ENCODE measurements around the gene CPSF3.
A peak's percentile ranks its signal among the peaks of the same experiment; 100 is the strongest.

The CPSF3 gene

GRCh38 chr2:9422321-9423099 lies 944 bp upstream of the CPSF3 start:
- H3K79me2 ChIP-seq (ENCODE audit: insufficient read depth, low read length) = peaks cover 91% of the 10 kb centered on the region
- H3K9me3 ChIP-seq (ENCODE audit: insufficient read depth, low read length, severe bottlenecking) = no peaks in the 10 kb centered on the region
- peak overlapping the region; percentile 100 for H2AFZ ChIP-seq (ENCODE audit: low read depth, low read length)
- H3K4me2 ChIP-seq (ENCODE audit: insufficient read depth, low read length) = peak overlapping the region; percentile 94
- DNase-seq (peak; percentile 62), ATAC-seq (ENCODE audit: insufficient read depth, low read depth) (peak; percentile 38)
- H4K20me1 ChIP-seq (ENCODE audit: insufficient read depth, low read length) = peaks cover 18% of the 10 kb centered on the region
- H3K27ac ChIP-seq (ENCODE audit: low read length) = peak overlapping the region; percentile 93
- TF ChIP-seq, protein P1, sequence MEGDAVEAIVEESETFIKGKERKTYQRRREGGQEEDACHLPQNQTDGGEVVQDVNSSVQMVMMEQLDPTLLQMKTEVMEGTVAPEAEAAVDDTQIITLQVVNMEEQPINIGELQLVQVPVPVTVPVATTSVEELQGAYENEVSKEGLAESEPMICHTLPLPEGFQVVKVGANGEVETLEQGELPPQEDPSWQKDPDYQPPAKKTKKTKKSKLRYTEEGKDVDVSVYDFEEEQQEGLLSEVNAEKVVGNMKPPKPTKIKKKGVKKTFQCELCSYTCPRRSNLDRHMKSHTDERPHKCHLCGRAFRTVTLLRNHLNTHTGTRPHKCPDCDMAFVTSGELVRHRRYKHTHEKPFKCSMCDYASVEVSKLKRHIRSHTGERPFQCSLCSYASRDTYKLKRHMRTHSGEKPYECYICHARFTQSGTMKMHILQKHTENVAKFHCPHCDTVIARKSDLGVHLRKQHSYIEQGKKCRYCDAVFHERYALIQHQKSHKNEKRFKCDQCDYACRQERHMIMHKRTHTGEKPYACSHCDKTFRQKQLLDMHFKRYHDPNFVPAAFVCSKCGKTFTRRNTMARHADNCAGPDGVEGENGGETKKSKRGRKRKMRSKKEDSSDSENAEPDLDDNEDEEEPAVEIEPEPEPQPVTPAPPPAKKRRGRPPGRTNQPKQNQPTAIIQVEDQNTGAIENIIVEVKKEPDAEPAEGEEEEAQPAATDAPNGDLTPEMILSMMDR (IDR thresholded peaks at IDR 0.05; ENCODE audit: borderline replicate concordance, extremely low read depth, low read length, poor library complexity, severe bottlenecking) = peak; percentile 16
- no peak for TF ChIP-seq EZH2 (IDR thresholded peaks at IDR 0.05; ENCODE audit: borderline replicate concordance, low read depth, low read length, severe bottlenecking)
- no peaks in the 10 kb centered on the region for H3K27me3 ChIP-seq (ENCODE audit: insufficient read depth, low read length, poor library complexity)
- peaks cover 56% of the 10 kb centered on the region for H3K4me1 ChIP-seq (ENCODE audit: insufficient read depth, low read length)
- H3K36me3 ChIP-seq (ENCODE audit: insufficient read depth, low read length) = peaks cover 23% of the 10 kb centered on the region
- H3K9ac ChIP-seq (ENCODE audit: low read depth, low read length) = peak overlapping the region; percentile 93
- peak overlapping the region; percentile 83 to 89 for H3K4me3 ChIP-seq (ENCODE audit: low read depth in 1 of 2, low read length in 2 of 2)

DNA sequence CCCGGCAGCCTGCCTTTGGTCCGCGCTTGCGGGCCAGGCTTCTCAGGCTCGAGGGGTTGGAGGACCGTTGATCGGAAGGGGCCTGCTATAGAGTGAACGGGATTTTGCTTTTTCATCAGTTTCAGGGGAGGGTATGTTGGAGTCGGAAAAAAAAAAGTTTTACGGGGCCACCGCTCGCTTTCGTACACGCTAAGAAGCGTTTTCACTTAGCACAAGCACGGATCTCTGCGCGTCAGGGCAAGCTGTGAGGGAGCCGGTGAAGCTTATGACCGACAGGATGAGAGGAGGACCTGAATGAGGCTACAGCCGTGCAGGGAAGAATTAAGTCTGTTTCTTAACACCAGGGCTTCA lies 443 bp downstream of the CPSF3 start:
- ATAC-seq (ENCODE audit: insufficient read depth, low read depth) (0 out of 3 replicates have a peak, but pooled peaks have one; percentile 8), DNase-seq (peak; percentile 31)
- Histone ChIP-seq H3K4me1 (ENCODE audit: insufficient read depth, low read length) (peaks cover 56% of the 10 kb centered on the region), H3K36me3 (ENCODE audit: insufficient read depth, low read length) (peaks cover 17% of the 10 kb centered on the region), H3K27me3 (ENCODE audit: insufficient read depth, low read length, poor library complexity) (no peaks in the 10 kb centered on the region), H2AFZ (ENCODE audit: low read depth, low read length) (peak overlapping the region; percentile 100), H3K4me3 (ENCODE audit: low read depth in 1 of 2, low read length in 2 of 2) (peak overlapping the region; percentile 83 to 89), H3K9ac (ENCODE audit: low read depth, low read length) (peak overlapping the region; percentile 93), H3K9me3 (ENCODE audit: insufficient read depth, low read length, severe bottlenecking) (no peaks in the 10 kb centered on the region), H3K79me2 (ENCODE audit: insufficient read depth, low read length) (peaks cover 80% of the 10 kb centered on the region), H3K27ac (ENCODE audit: low read length) (peak overlapping the region; percentile 93), H4K20me1 (ENCODE audit: insufficient read depth, low read length) (peaks cover 18% of the 10 kb centered on the region), H3K4me2 (ENCODE audit: insufficient read depth, low read length) (peak overlapping the region; percentile 83)
- TF ChIP-seq, protein P1 (IDR thresholded peaks at IDR 0.05; ENCODE audit: borderline replicate concordance, extremely low read depth, low read length, poor library complexity, severe bottlenecking) = no peak
- no peak for TF ChIP-seq EZH2 (IDR thresholded peaks at IDR 0.05; ENCODE audit: borderline replicate concordance, low read depth, low read length, severe bottlenecking)

GRCh38 chr2:9424447-9425164 lies 1.2 kb downstream of the CPSF3 start:
- Histone ChIP-seq H3K36me3 (ENCODE audit: insufficient read depth, low read length) (peaks cover 23% of the 10 kb centered on the region), H3K27ac (ENCODE audit: low read length) (peak overlapping the region; percentile 93), H3K4me3 (ENCODE audit: low read depth in 1 of 2, low read length in 2 of 2) (peak overlapping the region; percentile 83 to 89), H2AFZ (ENCODE audit: low read depth, low read length) (peak overlapping the region; percentile 100), H3K4me1 (ENCODE audit: insufficient read depth, low read length) (peaks cover 55% of the 10 kb centered on the region), H3K79me2 (ENCODE audit: insufficient read depth, low read length) (peaks cover 73% of the 10 kb centered on the region), H3K4me2 (ENCODE audit: insufficient read depth, low read length) (peak overlapping the region; percentile 83), H3K9me3 (ENCODE audit: insufficient read depth, low read length, severe bottlenecking) (no peaks in the 10 kb centered on the region), H3K27me3 (ENCODE audit: insufficient read depth, low read length, poor library complexity) (no peaks in the 10 kb centered on the region), H4K20me1 (ENCODE audit: insufficient read depth, low read length) (peaks cover 16% of the 10 kb centered on the region), H3K9ac (ENCODE audit: low read depth, low read length) (peak overlapping the region; percentile 93)
- no peak for TF ChIP-seq EZH2 (IDR thresholded peaks at IDR 0.05; ENCODE audit: borderline replicate concordance, low read depth, low read length, severe bottlenecking)
- TF ChIP-seq, protein P1 (IDR thresholded peaks at IDR 0.05; ENCODE audit: borderline replicate concordance, extremely low read depth, low read length, poor library complexity, severe bottlenecking) = no peak
- ATAC-seq (ENCODE audit: insufficient read depth, low read depth) (no peak), DNase-seq (no peak)
